Activated CD8-positive, alpha-beta T cell treated with anti-CD3 and anti-CD28 coated beads, Interleukin-2, amount 10 ng/mL, durations not matched to agents 7 days and 5 days (primary cell): ENCODE data around the gene PDSS2. TPM values are rescaled to one million over a fixed set of nuclear protein-coding genes. Genes with fewer than 3 reads are reported as not detected.
"Not testable (repeated sequence)": the region's sequence is repeated elsewhere in the genome, so short reads cannot be mapped to it uniquely, and the experiment has no call there.

Experiments
- ATAC-seq: fragments of 150-1000 bp; cut with Tn5 transposase; one replicate; pipeline ENCODE4 v1.10.0; 2021; ENCODE audit warnings: moderate library complexity
- CTCF ChIA-PET: fragments of 350-600 bp; sonication (Branson Sonifier 250); formaldehyde crosslinking; loops from one replicate; lab custom pipeline; 2021; ENCODE audit warnings: antibody characterized with exemption; lab: Charles Lee
- POLR2A ChIA-PET: fragments of 350-600 bp; sonication (Branson Sonifier 250); formaldehyde crosslinking; loops from one replicate; lab custom pipeline; 2021; ENCODE audit warnings: antibody characterized with exemption; lab: Charles Lee
- DNase-seq: peaks from one replicate; pipeline ENCODE4 v3.0.0-alpha.2; 2020
- H3K27ac Mint-ChIP-seq: one replicate; pipeline ENCODE4 v1.8.0; 2021; ENCODE audit warnings: mild to moderate bottlenecking, mixed read lengths
- H3K27me3 Mint-ChIP-seq: one replicate; pipeline ENCODE4 v1.8.0; 2021; ENCODE audit warnings: low read depth, mixed read lengths
- H3K36me3 Mint-ChIP-seq: one replicate; pipeline ENCODE4 v1.8.0; 2021; ENCODE audit warnings: low read depth, mixed read lengths
- H3K4me1 Mint-ChIP-seq: one replicate; pipeline ENCODE4 v1.8.0; 2021; ENCODE audit warnings: low read depth, mixed read lengths
- H3K4me3 Mint-ChIP-seq: one replicate; pipeline ENCODE4 v1.8.0; 2021; ENCODE audit warnings: mild to moderate bottlenecking, mixed read lengths
- H3K9me3 Mint-ChIP-seq: one replicate; pipeline ENCODE4 v1.8.0; 2022; ENCODE audit warnings: mixed read lengths; ENCODE audit not compliant: insufficient read depth
- total RNA-seq, 2 experiments: library from RNA; stranded (reverse); gene quantifications; one replicate each; pipeline ENCODE4 v1.2.3, GENCODE V29; 2021

The PDSS2 gene
- total RNA-seq, 2 experiments from 2014 or later: 14.2 to 14.6 TPM

GRCh38 chr6:107386904-107387303 is 72.5 kb downstream of the PDSS2 start:
- ATAC-seq: no peak
- ChIA-PET CTCF (interaction anchor here (2.6 kb wide), 1 partner anchor 69 kb away, joined by 6 read pairs; no protein-coding TSS in a partner anchor), POLR2A (no interaction called here)
- Mint-ChIP-seq H3K27ac (no peak overlapping the region), H3K36me3 (peaks cover 4% of the 10 kb centered on the region), H3K27me3 (no peaks in the 10 kb centered on the region), H3K4me3 (no peak overlapping the region), H3K9me3 (no peaks in the 10 kb centered on the region), H3K4me1 (no peaks in the 10 kb centered on the region)
- DNase-seq: no peak

GRCh38 chr6:107386340-107386739 is 73.0 kb downstream of the PDSS2 start:
- Mint-ChIP-seq H3K4me1 (no peaks in the 10 kb centered on the region), H3K27ac (no peak overlapping the region), H3K36me3 (peaks cover 4% of the 10 kb centered on the region), H3K27me3 (no peaks in the 10 kb centered on the region), H3K9me3 (no peaks in the 10 kb centered on the region), H3K4me3 (no peak overlapping the region)
- DNase-seq: no peak
- no peak for ATAC-seq
- POLR2A ChIA-PET: no interaction called here
- CTCF ChIA-PET: interaction anchor here (2.6 kb wide), 1 partner anchor 69 kb away, joined by 6 read pairs; no protein-coding TSS in a partner anchor

- ChIA-PET POLR2A (no interaction called here), CTCF (no interaction called here)
- DNase-seq (no peak), ATAC-seq (no peak)
- Mint-ChIP-seq H3K4me1 (no peaks in the 10 kb centered on the region), H3K27me3 (no peaks in the 10 kb centered on the region), H3K4me3 (no peak overlapping the region), H3K9me3 (peaks cover 10% of the 10 kb centered on the region), H3K27ac (no peak overlapping the region), H3K36me3 (peaks cover 6% of the 10 kb centered on the region)
Observed at GRCh38 chr6:107383705-107384104, 75.7 kb downstream of the PDSS2 start.

- no peak overlapping the region for H3K27ac Mint-ChIP-seq
- H3K36me3 Mint-ChIP-seq: peaks cover 10% of the 10 kb centered on the region
- peaks cover 4% of the 10 kb centered on the region for H3K9me3 Mint-ChIP-seq
- H3K4me1 Mint-ChIP-seq: no peaks in the 10 kb centered on the region
- H3K4me3 Mint-ChIP-seq: no peak overlapping the region
- ChIA-PET POLR2A (no interaction called here), CTCF (no interaction called here)
- no peak for DNase-seq
- no peaks in the 10 kb centered on the region for H3K27me3 Mint-ChIP-seq
- ATAC-seq: no peak
Observed at GRCh38 chr6:107374264-107374663, 85.1 kb downstream of the PDSS2 start.

GRCh38 chr6:107369493-107369892 is 89.9 kb downstream of the PDSS2 start:
- H3K36me3 Mint-ChIP-seq: peaks cover 5% of the 10 kb centered on the region
- no peak overlapping the region for H3K27ac Mint-ChIP-seq
- no peak for ATAC-seq
- no peak for DNase-seq
- H3K4me1 Mint-ChIP-seq: no peaks in the 10 kb centered on the region
- H3K9me3 Mint-ChIP-seq: no peaks in the 10 kb centered on the region
- H3K27me3 Mint-ChIP-seq: no peaks in the 10 kb centered on the region
- no peak overlapping the region for H3K4me3 Mint-ChIP-seq
- POLR2A ChIA-PET: no interaction called here
- CTCF ChIA-PET: no interaction called here

- POLR2A ChIA-PET: no interaction called here
- H3K27ac Mint-ChIP-seq: no peak overlapping the region
Observed at GRCh38 chr6:107368471-107368870, 90.9 kb downstream of the PDSS2 start.

GRCh38 chr6:107364173-107364572 is 95.2 kb downstream of the PDSS2 start:
- H3K36me3 Mint-ChIP-seq: peaks cover 26% of the 10 kb centered on the region
- H3K4me3 Mint-ChIP-seq, H3K4me1 Mint-ChIP-seq, DNase-seq, H3K27me3 Mint-ChIP-seq, H3K9me3 Mint-ChIP-seq, CTCF ChIA-PET, POLR2A ChIA-PET, ATAC-seq, H3K27ac Mint-ChIP-seq: not testable (repeated sequence)

More at GRCh38 chr6:107368471-107368870, 90.9 kb downstream of the PDSS2 start:
- Mint-ChIP-seq H3K4me1 (no peaks in the 10 kb centered on the region), H3K27me3 (no peaks in the 10 kb centered on the region), H3K9me3 (no peaks in the 10 kb centered on the region), H3K4me3 (no peak overlapping the region), H3K36me3 (peaks cover 11% of the 10 kb centered on the region)
- DNase-seq (no peak), ATAC-seq (no peak)
- CTCF ChIA-PET: no interaction called here

GRCh38 chr6:107361753-107362604 is 97.4 kb downstream of the PDSS2 start:
- H3K4me3 Mint-ChIP-seq: no peak overlapping the region
- CTCF ChIA-PET: no interaction called here
- no peaks in the 10 kb centered on the region for H3K4me1 Mint-ChIP-seq
- H3K27me3 Mint-ChIP-seq: no peaks in the 10 kb centered on the region
- POLR2A ChIA-PET: interaction anchor here (0.5 kb wide), 1 partner anchor 55 kb away, joined by 4 read pairs; no protein-coding TSS in a partner anchor
- H3K36me3 Mint-ChIP-seq: peaks cover 26% of the 10 kb centered on the region
- H3K9me3 Mint-ChIP-seq: peaks cover 7% of the 10 kb centered on the region
- ATAC-seq: no peak
- H3K27ac Mint-ChIP-seq: no peak overlapping the region
- no peak for DNase-seq

GRCh38 chr6:107360476-107360875 is 98.9 kb downstream of the PDSS2 start:
- CTCF ChIA-PET: no interaction called here

GRCh38 chr6:107357842-107358241 is 101.5 kb downstream of the PDSS2 start:
- no peak for DNase-seq
- POLR2A ChIA-PET: no interaction called here

More at GRCh38 chr6:107360476-107360875, 98.9 kb downstream of the PDSS2 start:
- POLR2A ChIA-PET: no interaction called here
- Mint-ChIP-seq H3K27ac (no peak overlapping the region), H3K4me1 (no peaks in the 10 kb centered on the region), H3K27me3 (no peaks in the 10 kb centered on the region), H3K9me3 (peaks cover 7% of the 10 kb centered on the region), H3K4me3 (no peak overlapping the region), H3K36me3 (peaks cover 26% of the 10 kb centered on the region)
- ATAC-seq (no peak), DNase-seq (no peak)

GRCh38 chr6:107357031-107357430 is 102.3 kb downstream of the PDSS2 start:
- ATAC-seq (no peak), DNase-seq (no peak)
- H3K36me3 Mint-ChIP-seq: peaks cover 3% of the 10 kb centered on the region
- no peaks in the 10 kb centered on the region for H3K27me3 Mint-ChIP-seq
- no peaks in the 10 kb centered on the region for H3K9me3 Mint-ChIP-seq
- ChIA-PET POLR2A (no interaction called here), CTCF (no interaction called here)
- H3K27ac Mint-ChIP-seq: no peak overlapping the region
- H3K4me1 Mint-ChIP-seq: no peaks in the 10 kb centered on the region
- no peak overlapping the region for H3K4me3 Mint-ChIP-seq

More at GRCh38 chr6:107357842-107358241, 101.5 kb downstream of the PDSS2 start:
- no peak overlapping the region for H3K4me3 Mint-ChIP-seq
- peaks cover 9% of the 10 kb centered on the region for H3K36me3 Mint-ChIP-seq
- peaks cover 6% of the 10 kb centered on the region for H3K9me3 Mint-ChIP-seq
- H3K4me1 Mint-ChIP-seq: no peaks in the 10 kb centered on the region
- CTCF ChIA-PET: no interaction called here
- no peak overlapping the region for H3K27ac Mint-ChIP-seq
- no peak for ATAC-seq
- H3K27me3 Mint-ChIP-seq: no peaks in the 10 kb centered on the region

GRCh38 chr6:107355659-107356058 is 103.7 kb downstream of the PDSS2 start:
- POLR2A ChIA-PET: no interaction called here
- CTCF ChIA-PET: interaction anchor here (0.9 kb wide), 1 partner anchor 38 kb away, joined by 3 read pairs; no protein-coding TSS in a partner anchor
- Mint-ChIP-seq H3K4me1 (no peaks in the 10 kb centered on the region), H3K9me3 (no peaks in the 10 kb centered on the region), H3K36me3 (no peaks in the 10 kb centered on the region), H3K4me3 (no peak overlapping the region), H3K27ac (no peak overlapping the region), H3K27me3 (no peaks in the 10 kb centered on the region)
- DNase-seq (no peak), ATAC-seq (no peak)
